NCI-H1048 (cell line): ENCODE data around the gene C2orf15.
A peak's percentile ranks its signal among the peaks of the same experiment; 100 is the strongest.
"Not testable (repeated sequence)": the region's sequence is repeated elsewhere in the genome, so short reads cannot be mapped to it uniquely, and the experiment has no call there.

Experiments used
- DNase-seq: peaks from one replicate; lab custom pipeline; 2025; lab: John Stamatoyannopoulos, UW

C2orf15 gene

DNA sequence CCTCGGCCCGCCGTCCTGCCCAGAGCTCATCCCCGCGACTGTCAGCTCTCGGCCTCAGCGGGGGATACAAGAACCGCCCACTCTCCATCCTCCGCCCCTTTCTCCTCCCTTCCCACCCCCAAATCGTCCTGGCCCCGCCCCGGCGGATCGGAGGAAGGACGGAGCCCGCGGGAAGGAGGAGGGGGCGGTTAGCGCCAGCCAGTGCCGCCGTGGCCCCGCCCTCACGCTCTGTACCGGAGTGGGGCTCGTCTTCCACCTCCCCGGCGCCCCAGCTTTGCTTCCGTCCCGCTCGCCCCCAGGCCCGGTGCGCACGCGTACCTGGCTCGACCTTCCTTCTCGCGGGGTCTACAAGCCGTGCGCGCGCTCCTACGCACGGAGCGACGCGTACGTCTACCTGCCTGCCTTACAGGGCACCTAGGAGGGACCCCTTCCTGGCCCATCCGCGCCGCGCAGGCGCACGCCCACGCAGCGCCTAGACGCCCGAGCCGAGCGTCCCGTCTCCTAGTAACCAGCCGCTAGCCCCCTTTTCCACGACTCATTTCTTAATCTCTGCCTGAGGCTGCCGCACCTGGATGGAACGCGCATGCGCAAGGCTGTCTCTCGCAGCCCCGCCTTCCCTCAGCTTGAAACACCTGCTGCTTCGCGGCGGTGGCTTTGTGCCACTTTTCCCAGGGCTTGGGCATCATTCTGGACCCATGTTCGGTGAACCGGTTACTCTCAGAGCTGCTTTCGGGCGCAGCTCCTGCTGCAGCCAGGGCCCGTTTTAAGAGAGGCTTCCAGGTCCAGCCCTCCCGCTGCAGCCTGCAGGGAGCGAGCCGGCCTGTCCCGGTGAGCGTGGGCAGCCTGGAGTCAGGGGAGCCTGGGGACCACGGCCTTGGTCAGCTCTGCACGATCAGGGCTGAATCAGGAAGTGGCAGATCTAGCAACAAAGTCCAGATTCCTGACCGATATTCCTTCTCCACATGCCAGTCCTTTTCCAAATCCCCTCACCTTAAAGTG, at the start of gene C2orf15:
Gene C2orf15 (plus strand): TSS at position 598 of the 999 bp plus-strand sequence. CDS start 8,852 bp downstream, outside the sequence.
- DNase-seq: peak; percentile 93

DNA sequence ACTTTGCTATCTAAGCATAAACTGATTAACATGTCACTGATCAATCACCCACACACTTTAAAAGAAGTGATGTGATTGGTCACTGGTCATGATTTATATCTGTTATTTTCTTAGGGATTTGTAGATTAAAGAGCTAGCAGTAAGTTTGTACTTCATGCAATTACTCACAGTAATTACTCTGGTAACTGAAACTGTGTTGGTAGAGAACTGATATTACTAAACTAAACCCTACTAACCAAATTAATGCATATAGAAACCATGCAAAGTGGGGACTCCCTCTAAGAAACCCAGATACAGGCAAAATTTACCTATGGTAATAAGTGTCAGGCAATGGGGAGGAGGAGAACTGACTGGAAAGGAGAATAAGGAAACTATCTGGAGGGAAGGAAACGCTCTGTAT, 44.8 kb upstream of the C2orf15 start:
- no peak for DNase-seq

DNA sequence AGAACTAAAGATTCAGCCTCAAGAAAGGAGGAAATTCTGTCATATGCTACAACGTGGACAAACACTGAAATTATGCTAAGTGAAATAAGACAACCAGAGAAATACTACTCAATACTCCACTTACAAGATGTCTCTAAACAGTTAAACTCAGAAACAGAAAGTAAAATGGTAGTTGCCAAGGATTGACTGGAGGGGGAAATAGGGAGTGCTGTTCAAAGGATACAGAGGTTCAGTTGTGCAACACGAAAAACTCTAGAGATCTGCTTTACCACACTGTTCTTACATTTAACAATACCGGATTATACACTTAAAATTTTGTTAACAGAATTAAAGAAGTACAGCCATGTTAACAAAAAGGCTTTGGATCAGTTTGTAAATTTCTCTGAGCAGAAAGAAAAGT, 39.8 kb upstream of the C2orf15 start:
- no peak for DNase-seq

DNA sequence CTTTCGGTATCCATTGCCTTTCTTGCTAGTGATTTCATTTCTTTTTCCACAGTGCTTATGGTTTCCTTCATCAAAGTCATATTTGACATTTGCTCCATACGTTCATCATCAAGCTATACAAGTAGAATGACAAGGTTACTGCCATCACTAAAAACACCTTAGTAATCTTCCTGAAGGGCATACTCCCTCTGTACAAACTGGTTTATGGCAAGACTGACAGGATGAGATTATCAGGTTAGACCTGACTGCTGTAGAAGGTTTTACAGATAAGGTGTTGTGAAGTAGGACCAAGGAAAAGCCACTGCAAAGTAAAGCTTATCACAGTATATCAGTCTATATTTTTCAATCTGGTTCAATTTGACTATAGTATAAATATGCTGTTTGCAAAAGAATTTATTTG, 37.5 kb upstream of the C2orf15 start:
- DNase-seq: no peak

DNA sequence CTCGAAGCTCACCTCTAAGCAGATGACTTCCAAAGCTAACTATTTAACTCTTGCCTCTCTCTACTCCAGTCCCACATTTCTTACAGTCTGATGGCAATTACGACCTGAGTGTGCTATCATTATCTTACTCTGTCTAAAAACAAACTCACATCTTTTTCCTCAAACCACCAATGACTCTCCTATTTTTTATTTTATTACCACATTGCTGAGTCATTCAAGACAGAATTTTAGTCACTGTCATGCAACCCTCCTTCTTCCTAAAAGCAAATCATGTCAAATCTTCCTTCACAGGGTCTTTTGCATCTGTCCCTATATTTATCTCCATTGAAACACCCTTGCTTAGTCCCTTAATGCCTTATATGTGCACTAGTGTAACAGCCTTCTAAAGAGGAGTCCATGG, 34.6 kb upstream of the C2orf15 start:
- no peak for DNase-seq

DNA sequence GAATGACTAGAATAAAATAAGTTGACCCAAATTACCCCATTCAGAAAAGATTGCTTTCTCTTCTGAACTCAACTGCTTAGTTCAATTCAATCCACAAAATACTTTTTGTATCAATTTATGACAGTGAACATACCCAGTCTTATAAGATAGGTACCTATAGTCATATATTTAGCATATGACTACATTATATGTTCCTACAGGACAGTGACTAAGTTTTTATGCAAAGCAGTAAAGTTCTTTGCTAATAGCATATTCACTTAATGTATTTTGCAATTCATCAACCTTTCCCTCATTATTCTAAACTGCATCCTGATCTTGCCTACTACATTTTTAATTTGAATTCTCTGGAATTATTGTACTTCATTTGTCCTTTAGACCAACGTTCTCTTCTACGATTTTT, 30.3 kb upstream of the C2orf15 start:
- no peak for DNase-seq

GRCh38 chr2:99111945-99112344, 29.6 kb upstream of the C2orf15 start:
- no peak for DNase-seq

- DNase-seq: no peak
Measured at GRCh38 chr2:99112617-99113016, 28.9 kb upstream of the C2orf15 start.

GRCh38 chr2:99127981-99128380, 13.5 kb upstream of the C2orf15 start:
- no peak for DNase-seq

- DNase-seq: not testable (repeated sequence)
Measured at GRCh38 chr2:99135044-99135556, 6.4 kb upstream of the C2orf15 start.

GRCh38 chr2:99139003-99139402, 2.5 kb upstream of the C2orf15 start:
- DNase-seq: no peak

GRCh38 chr2:99140056-99140859, 1.2 kb upstream of the C2orf15 start:
- DNase-seq: no peak

DNA sequence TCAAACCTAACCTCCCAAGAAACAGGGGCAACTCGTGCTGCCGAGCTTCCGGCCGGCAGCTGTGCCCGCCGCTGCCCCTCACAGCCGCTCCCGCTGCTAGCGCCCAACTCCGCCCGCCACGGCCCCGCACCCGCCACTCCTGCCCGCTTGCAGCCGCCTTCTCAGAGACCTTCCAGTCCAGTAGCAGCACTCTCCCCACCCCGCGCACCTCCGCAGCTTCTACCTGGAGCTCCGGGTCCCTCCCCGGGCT, 722 bp upstream of the C2orf15 start:
- DNase-seq: no peak

DNA sequence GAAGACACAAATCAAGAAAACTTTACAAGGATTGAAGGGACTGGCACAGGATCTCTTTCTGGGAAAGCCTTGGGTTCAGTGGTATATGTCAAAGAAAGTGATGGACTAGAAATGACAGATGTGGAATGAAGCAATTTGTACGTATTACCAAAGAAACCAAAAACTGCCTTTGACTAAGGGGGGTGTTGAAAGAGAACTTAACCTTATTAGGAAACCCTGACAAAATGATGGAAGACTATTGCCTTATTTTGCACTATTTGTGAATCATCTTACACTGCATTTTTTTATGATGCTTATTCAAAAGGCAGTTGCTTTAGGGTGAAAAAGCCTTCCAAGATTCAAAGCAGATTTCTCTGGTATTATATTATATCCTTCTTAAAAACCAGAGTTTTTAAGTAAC, 9.2 kb downstream of the C2orf15 start:
- no peak for DNase-seq

DNA sequence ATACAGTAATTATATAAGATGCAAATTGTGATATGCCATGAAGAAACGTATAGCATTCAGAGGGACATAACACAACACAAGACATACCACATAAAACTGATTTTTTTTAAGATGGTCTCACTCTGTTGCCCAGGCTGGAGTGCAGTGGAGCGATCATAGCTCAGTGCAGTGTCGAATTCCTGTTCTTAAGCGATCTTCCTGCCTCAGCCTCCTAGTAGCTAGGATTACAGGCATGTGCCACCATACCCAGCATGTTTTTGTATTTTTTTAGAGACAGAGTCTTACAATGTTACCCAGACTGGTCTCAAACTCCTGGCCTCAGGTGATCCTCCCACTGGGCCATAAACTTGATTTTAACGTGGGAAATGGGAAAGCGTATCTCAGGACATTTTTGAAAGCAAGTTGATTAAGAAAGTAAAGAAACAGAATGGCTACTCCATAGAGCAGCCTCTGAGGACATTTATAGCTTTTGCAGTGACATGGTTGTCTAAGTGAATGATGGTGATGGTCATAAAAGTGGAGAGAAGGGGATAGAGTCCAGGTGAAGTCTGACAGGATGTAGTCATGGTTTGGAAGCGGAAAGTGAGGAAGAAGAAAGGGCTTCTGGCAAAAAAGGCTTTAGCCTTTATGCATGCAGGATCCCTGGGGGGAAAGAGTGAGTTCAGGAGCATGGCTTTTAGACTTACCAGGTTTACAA, 10.8 kb downstream of the C2orf15 start:
- no peak for DNase-seq

- DNase-seq: no peak
Measured at GRCh38 chr2:99153921-99154604, 12.6 kb downstream of the C2orf15 start.

GRCh38 chr2:99154643-99155536, 13.4 kb downstream of the C2orf15 start, which contains the start of the genes LIPT1 and TSGA10:
Gene LIPT1 (plus strand): TSS chr2:99154967. CDS start chr2:99161958, 6,991 bp downstream.
Gene TSGA10 (minus strand): TSS chr2:99154942. CDS start chr2:99109439, 45,503 bp downstream.
- peak; percentile 81 for DNase-seq

DNA sequence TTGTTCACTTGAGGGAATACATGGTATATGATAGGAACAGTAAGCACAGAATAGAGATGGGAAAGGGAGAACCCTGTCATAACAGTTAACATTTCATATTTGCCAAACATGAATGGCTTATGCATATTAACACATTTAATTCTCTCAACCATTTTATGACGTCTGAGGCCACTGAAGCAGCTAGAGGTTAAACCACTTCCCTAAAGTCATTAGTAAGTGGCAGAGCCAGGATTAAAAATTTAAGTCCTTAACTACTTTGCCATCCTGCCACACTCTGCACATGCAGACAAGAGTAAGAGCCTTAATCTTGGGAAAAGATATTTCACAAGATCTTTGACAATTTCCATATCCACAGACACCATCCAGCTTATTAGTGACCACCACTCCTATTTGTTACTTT, 15.4 kb downstream of the C2orf15 start:
- no peak for DNase-seq

DNA sequence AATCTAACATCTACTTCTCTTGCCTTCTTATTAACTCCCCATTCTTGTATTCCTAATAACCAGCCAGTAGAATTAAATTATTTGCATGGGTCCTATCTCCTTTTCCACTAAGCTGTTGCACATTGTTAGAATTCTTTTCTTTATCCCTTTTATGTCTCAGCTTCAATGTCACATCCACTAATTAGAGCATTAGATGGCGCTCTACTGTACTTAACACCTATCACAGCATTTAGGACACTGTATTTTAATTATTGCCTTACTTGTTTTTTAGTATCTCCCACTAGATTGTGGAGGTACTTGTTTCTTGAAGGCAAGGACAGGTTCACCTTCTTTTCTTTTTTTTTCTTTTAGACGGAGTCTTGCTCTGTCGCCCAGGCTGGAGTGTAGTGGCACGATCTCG, 17.1 kb downstream of the C2orf15 start:
- DNase-seq: no peak

DNA sequence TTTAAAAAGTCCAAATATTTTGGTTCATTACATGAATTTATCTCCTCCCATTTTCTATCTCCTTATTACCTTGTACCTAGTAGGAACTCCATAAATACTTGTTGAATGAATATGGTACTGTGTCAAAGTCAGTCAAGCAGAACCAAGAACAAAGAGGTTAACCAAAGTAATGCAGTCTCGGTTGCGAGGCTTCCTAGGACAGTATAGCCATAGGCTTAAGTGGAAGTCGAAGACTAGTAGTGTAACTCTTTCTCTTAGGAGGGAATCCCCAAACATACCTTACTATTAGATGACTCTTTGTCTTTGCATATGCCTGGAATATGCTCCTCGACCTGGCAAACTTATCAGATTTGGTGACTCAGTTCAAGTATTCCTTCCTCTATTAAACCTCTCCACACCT, 18.1 kb downstream of the C2orf15 start:
- no peak for DNase-seq
